ENCODE measurements around the gene TTC9.

GRCh38 chr14:70662816-70663215 is 21.1 kb downstream of the TTC9 start:
- TF ChIP-seq SIN3A (IDR thresholded peaks at IDR 0.05; ENCODE audit: borderline replicate concordance in 2 of 2, control insufficient read depth in 1 of 2, low read depth in 2 of 2, low read length in 2 of 2) (no peak), POLR2AphosphoS5 (IDR thresholded peaks at IDR 0.05; ENCODE audit: control insufficient read depth, insufficient read depth, low read depth, low read length) (no peak)
